ENCODE measurements around the gene SEMA4D.

GRCh38 chr9:89330513-89330912 is 167.4 kb downstream of the SEMA4D start:
- TF ChIP-seq, protein P1, sequence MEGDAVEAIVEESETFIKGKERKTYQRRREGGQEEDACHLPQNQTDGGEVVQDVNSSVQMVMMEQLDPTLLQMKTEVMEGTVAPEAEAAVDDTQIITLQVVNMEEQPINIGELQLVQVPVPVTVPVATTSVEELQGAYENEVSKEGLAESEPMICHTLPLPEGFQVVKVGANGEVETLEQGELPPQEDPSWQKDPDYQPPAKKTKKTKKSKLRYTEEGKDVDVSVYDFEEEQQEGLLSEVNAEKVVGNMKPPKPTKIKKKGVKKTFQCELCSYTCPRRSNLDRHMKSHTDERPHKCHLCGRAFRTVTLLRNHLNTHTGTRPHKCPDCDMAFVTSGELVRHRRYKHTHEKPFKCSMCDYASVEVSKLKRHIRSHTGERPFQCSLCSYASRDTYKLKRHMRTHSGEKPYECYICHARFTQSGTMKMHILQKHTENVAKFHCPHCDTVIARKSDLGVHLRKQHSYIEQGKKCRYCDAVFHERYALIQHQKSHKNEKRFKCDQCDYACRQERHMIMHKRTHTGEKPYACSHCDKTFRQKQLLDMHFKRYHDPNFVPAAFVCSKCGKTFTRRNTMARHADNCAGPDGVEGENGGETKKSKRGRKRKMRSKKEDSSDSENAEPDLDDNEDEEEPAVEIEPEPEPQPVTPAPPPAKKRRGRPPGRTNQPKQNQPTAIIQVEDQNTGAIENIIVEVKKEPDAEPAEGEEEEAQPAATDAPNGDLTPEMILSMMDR (IDR thresholded peaks at IDR 0.05 in 8 of 11, conservative IDR thresholded peaks at IDR 0.05 in 3 of 11) = no peak
- TF ChIP-seq POLR2A (IDR thresholded peaks at IDR 0.05) (no peak), POLR2AphosphoS5 (IDR thresholded peaks at IDR 0.05) (peak in 1 of 3 donors; percentile 11)

All from spleen (tissue), 7 donors.